Measurements from ENCODE around the gene DRC1.

- TF ChIP-seq SMC3 (IDR thresholded peaks at IDR 0.05; ENCODE audit: low read depth, low read length), result no peak
- TF ChIP-seq CTCF (conservative IDR thresholded peaks at IDR 0.05; ENCODE audit: low read depth, low read length), result no peak
- no peak for TF ChIP-seq BHLHE40 (IDR thresholded peaks at IDR 0.05; ENCODE audit: low read depth, low read length)
- no peak for TF ChIP-seq ELK1 (IDR thresholded peaks at IDR 0.05; ENCODE audit: borderline replicate concordance, low read depth, low read length)
- TF ChIP-seq FOS (IDR thresholded peaks at IDR 0.05; ENCODE audit: low read depth, low read length), result no peak
- no peak for TF ChIP-seq MAFK (IDR thresholded peaks at IDR 0.05; ENCODE audit: low read depth, low read length)
- TF ChIP-seq MAZ (IDR thresholded peaks at IDR 0.05; ENCODE audit: borderline replicate concordance, low read depth, low read length), result no peak
- no peak for TF ChIP-seq POLR2A (IDR thresholded peaks at IDR 0.05; ENCODE audit: low read depth, low read length)
- no peak for TF ChIP-seq CEBPB (IDR thresholded peaks at IDR 0.05; ENCODE audit: low read depth, low read length)
- no peak for TF ChIP-seq NFE2L2 (IDR thresholded peaks at IDR 0.05; ENCODE audit: low read depth, low read length)
- no peak for TF ChIP-seq RAD21 (IDR thresholded peaks at IDR 0.05; ENCODE audit: low read length)
Measured at GRCh38 chr2:26450031-26450635, 48.4 kb downstream of the DRC1 start.
